CD4-positive, alpha-beta T cell treated with Interleukin-15 for 4 hours (primary cell): ENCODE measurements around the gene SFXN5.
"Not testable (repeated sequence)": the region's sequence is repeated elsewhere in the genome, so short reads cannot be mapped to it uniquely, and the experiment has no call there.

ENCODE experiments used
- DNase-seq: peaks from one replicate; pipeline ENCODE4 v3.0.0-alpha.2; 2020; ENCODE audit warnings: low spot score

SFXN5 gene, protein sequence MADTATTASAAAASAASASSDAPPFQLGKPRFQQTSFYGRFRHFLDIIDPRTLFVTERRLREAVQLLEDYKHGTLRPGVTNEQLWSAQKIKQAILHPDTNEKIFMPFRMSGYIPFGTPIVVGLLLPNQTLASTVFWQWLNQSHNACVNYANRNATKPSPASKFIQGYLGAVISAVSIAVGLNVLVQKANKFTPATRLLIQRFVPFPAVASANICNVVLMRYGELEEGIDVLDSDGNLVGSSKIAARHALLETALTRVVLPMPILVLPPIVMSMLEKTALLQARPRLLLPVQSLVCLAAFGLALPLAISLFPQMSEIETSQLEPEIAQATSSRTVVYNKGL

GRCh38 chr2:73071360-73072128 is at the start of gene SFXN5:
Gene SFXN5, minus strand, starts transcription at chr2:73071712. Its CDS starts 7 bp downstream, at chr2:73071705.
- DNase-seq = peak; percentile 95

DNA sequence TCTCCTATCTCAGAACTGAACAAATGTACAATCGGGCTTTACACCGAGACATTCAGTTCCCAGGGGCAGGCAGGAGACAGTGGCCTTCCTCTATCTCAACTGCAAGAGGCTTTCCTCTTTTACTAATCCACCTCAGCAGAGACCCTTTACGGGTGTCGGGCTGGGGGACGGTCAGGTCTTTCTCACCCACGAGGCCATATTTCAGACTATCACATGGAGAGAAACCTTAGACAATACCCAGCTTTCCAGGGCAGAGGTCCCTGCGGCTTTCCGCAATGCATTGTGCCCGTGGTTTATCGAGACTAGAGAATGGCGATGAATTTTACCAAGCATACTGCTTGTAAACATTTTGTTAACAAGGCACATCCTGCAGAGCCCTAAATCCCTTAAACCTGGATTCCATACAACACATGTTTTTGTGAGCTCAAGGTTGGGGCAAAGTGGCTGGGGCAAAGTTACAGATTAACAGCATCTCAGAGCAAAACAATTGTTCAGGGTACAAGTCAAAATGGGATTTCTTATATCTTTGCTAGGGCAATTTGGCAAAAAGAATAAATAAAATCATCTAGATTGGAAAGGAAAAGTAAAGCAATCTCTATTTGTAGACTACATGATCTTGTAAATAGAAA is 48.2 kb upstream of the SFXN5 start:
- not testable (repeated sequence) for DNase-seq

- DNase-seq = no peak
Observed at GRCh38 chr2:73117441-73117840, 45.9 kb upstream of the SFXN5 start.

- no peak for DNase-seq
Observed at GRCh38 chr2:73116182-73116960, 44.9 kb upstream of the SFXN5 start.

- DNase-seq = no peak
Observed at GRCh38 chr2:73114273-73114867, 42.9 kb upstream of the SFXN5 start.

DNA sequence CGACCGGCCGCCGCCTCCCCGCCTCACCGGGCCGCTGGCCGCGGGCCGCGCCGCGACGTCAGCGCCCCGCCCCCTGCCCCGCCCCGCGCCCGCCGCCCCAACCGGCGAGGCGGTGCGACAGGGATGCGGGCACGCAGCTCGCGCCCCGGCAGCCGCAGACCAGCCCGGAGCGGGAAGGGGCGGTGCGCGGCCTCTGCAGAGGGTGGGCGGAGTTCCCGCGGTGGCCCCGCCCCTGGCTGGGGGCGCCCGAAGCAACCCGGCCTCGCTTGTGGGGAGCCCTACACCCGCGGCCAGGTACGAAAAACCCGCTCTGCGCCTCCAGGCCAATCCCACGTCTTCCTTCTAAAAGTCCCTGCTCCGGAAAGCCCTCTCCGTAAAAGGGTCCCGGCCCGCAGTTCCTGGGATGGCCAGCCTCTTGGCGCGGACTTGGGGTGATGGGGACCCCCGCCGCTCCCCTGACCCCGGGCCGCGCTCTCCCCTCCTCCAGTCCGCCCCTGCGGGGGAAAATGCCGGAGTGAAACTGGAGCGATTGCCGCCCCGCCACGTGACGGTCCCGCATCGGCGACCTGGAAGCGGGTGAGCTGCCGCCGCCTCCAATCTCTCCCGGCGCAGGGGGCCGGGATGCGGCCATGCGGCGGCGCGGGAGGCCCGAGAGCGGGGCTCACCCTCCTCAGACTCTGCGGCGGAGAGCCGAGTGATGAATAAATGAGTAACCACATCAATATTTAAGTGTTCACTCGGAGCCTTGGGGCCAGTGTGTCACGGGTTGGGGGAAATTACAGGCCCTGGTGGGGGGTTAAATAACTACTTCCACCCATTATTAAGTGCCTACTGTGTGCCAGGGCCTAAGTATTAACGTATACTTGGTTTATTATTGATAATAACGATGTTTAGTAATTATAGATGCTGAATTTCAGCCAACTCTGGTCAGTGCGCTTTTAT is 41.7 kb upstream of the SFXN5 start, which contains the start of gene RAB11FIP5:
Gene RAB11FIP5, minus strand, starts transcription at position 36 of the 942 bp plus-strand sequence. CDS start 171 bp downstream, outside the sequence.
- DNase-seq = peak; percentile 79

- DNase-seq = no peak
Observed at GRCh38 chr2:73112026-73112912, 40.8 kb upstream of the SFXN5 start.

DNA sequence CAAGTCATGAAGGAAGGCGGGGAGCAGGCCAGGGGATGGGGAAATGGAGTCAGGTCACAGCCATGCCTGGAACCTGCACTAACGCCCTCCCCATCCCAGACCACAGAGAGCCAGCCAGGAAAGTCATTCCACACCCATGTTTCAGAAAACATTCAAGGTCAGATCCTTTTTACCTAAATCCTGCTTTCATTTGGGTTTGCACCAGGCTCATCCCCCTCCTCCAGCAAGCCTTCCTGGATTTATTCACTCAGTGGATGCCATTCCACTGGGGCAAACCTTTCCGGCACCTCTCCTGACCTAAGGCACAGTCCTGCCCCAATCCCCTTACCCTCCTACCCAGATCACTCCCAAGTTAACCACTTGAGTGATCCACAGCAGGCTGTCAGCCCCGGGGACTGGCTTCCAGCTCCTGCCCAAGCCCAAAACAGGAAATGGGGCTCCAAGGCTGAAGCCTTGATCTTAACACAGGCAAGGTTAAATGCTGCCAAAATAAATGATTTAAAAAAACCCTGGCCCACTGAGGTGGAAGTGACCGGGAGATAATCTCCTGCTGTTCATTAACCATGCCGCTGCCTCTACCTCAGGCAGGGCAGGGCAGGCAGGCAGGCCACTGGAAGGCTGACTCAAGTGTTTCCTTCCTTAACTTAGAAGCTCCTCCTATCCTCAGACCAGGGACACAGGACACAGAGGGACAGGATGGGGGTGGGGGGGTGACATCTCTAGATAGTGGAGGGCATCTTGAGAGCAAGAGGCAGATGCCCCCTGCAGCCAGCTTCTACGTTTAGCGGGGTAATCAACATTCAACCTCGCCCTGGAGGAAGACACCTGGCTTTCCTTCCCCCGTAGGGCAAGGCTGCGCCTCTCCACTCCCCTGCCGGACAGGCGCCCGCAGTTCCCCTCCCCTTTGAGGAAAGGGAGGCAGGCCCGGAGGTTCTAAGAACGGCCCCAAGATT is 39.8 kb upstream of the SFXN5 start:
- DNase-seq = no peak

DNA sequence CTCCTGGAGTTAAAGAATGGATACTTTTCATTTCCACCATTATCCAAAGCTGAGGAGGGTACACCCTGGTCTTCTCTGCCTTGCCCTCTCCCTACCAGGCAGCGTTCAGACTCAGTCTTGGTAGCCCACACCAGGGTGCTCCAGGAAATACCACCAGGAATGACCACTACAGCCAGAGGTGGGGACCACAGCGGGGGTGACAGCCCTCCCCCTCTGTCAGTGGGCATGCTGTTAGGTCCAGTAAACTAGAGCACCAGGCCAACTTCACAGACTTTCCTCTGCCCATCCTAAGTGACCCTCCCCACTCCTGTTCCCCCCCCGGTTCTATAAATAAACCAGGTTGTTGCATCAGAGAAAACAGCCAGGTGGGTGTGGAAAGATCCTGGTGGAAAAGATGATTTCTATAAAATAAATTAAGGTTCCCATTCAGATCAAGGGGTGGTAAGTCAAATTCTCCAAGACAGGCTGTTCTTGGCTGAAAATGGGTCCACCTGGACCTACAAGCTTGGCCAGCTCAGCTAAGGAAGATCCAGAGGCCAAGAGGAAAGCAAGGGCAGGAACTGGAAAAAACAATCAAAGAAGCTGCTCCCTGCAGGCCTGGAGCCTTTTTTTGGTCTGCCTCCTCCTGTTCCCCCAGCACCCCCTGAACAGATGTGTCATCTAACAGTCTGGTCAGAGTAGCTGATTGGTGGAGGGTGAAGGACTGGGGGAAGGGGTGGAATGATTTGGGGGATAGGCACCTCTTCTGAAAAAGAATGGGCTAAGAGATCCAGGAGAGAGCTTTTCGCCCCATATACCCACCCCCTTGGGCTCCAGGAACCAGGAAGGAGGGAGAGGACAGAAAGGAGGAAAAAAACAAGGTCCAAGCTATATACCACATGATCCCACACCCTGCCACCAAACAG is 38.9 kb upstream of the SFXN5 start:
- DNase-seq = no peak

DNA sequence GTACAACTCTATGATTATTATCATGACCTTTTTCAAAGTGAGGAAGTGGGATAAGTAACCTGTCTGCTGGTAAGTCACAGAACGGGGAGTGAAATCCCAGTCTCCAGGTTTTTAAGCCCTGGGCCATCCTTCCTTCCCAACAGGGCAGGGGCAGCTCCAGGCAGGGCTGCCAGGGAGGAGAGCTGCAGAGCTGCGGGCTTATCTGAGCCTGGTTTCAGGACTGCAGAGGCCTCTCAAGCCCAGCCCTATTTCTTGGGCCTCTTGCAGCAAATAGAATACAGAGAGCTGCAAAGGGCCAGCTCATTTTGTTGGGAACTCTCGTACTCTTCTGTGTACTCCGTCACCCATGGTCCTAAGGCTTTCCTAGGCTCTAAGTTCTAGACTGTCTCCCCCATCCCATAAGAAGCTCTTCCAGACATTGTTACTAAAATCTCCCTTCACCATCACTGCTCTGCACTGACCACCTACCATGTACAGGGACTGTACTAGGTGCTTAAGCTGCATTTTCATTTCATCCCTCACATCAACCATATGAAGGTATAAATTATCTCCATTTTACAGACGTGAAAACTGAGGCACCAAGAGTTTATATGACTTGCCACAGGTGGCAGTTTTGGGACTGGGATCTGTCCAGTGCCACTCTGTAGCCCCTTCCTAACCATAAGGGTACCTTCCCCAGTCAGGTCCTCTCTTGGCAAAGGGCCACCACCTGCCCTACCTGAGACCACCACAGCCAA is 38.1 kb upstream of the SFXN5 start:
- no peak for DNase-seq

- peak; percentile 17 for DNase-seq
Observed at GRCh38 chr2:73107211-73107926, 35.9 kb upstream of the SFXN5 start.

DNA sequence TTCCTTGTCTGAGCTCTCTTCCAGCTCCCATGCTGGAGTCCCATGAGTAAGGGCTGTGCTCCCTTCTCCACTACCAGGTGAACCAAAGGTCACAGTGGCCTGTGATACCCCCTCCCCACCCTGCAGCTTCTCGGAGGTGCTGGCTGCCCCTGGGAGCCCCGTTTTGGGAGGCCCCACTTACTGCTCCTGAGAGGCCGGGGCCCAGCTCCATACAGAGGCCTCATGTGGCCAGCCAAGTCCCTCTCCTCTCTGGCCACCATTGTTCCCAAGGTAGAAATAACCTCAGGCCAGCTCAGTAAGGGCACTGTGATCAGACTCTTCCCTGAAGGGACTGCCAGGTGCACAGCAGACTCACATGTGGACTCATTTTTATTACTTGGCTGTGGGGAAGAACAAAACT is 35.3 kb upstream of the SFXN5 start:
- DNase-seq = no peak

DNA sequence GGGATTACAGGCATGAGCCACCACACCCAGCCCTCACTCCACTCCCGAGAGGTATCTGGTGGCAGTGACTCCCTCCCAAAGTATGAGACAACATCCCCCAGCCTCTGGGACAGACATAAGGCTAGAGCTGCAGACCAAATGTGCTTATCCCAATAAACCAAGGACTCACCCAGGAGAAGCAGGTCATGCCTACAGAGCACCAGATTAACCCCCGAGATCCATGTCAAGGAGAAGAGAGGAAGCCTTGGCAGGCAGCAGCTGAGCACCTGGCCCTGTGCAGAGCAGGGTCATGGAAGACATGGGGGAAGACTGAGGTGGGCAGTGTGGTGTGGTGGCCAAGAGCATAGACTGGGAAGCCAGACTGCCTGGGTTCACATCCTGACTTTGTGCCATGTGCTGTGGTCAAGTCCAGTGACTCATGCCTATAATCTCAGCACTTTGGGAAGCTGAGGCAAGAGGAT is 34.0 kb upstream of the SFXN5 start:
- no peak for DNase-seq

DNA sequence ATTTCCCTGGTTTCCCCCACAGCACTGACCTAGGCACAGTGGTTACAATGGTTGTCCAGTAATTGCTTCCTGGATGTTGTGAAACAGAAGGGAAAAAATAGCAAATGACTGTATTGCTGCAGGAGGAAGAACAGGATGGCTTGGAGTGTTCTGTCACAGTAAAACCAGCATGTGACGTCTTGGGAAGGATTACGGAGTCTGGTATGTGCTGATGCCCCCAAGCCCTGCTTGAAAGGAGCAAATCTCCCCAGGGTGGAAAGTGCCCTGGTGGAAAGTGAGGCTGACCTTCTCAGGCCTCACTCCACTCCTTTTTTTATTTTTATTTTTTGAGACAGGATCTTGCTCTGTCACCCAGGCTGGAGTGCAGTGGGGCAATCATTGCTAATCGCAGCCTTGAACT is 33.4 kb upstream of the SFXN5 start:
- no peak for DNase-seq

- no peak for DNase-seq
Observed at GRCh38 chr2:73103018-73103542, 31.6 kb upstream of the SFXN5 start.
